Cardiac muscle cell (in vitro differentiated cells and primary cell): ENCODE data around the gene CST7. TPM values are rescaled to one million over a fixed set of nuclear protein-coding genes. Genes with fewer than 3 reads are reported as not detected.

Experiments used
- DNase-seq, 2 donors: peaks; one replicate each; pipeline versions ENCODE4 v3.0.0 to v3.0.0-alpha.2; 2010 to 2017; ENCODE audit warnings: low read depth in 1 of 2, low spot score in 1 of 2
- H3K27ac ChIP-seq: fragments of 200-600 bp; sonication (generic); 2 replicates; pipeline ENCODE4 v1.5.1; 2016
- H3K27me3 ChIP-seq: fragments of 200-600 bp; sonication (generic); 2 replicates; pipeline ENCODE4 v1.6.0; 2016; ENCODE audit warnings: control low read depth
- H3K36me3 ChIP-seq: fragments of 200-600 bp; sonication (generic); 2 replicates; pipeline ENCODE4 v1.5.1; 2016; ENCODE audit warnings: control low read depth
- H3K4me1 ChIP-seq: fragments of 200-600 bp; sonication (generic); 2 replicates; pipeline ENCODE4 v1.8.1; 2017; ENCODE audit warnings: low read depth, mild to moderate bottlenecking, mixed run types
- H3K4me3 ChIP-seq: fragments of 200-600 bp; sonication (generic); 2 replicates; pipeline ENCODE4 v1.5.1; 2016; ENCODE audit warnings: mild to moderate bottlenecking
- H3K9me3 ChIP-seq: fragments of 200-600 bp; sonication (generic); 2 replicates; pipeline ENCODE4 v1.5.1; 2017; ENCODE audit warnings: low read depth, mild to moderate bottlenecking, control low read depth
- polyA plus RNA-seq: library from polyadenylated mRNA; unstranded; fragments of >200 nt; fragmentation: Nextera tagmentation; extraction: Ambion mirVana; gene quantifications from 2 replicates; pipeline ENCODE4 v1.2.1, GENCODE V29; 2016
- total RNA-seq: library from RNA; depleted of rRNA; stranded (reverse); fragments of >200 nt; gene quantifications from 2 replicates; pipeline ENCODE4 v1.2.3, GENCODE V29; 2016
- TF ChIP-seq, protein P1 (sequence below): IDR thresholded peaks from 2 replicates; pipeline ENCODE4 v1.5.1; 2012; ENCODE audit warnings: low read depth, mild to moderate bottlenecking, low read length

Gene CST7
- total and polyA plus RNA-seq, 2 experiments from 2014 or later: 0.20 TPM; not detected in 1

DNA sequence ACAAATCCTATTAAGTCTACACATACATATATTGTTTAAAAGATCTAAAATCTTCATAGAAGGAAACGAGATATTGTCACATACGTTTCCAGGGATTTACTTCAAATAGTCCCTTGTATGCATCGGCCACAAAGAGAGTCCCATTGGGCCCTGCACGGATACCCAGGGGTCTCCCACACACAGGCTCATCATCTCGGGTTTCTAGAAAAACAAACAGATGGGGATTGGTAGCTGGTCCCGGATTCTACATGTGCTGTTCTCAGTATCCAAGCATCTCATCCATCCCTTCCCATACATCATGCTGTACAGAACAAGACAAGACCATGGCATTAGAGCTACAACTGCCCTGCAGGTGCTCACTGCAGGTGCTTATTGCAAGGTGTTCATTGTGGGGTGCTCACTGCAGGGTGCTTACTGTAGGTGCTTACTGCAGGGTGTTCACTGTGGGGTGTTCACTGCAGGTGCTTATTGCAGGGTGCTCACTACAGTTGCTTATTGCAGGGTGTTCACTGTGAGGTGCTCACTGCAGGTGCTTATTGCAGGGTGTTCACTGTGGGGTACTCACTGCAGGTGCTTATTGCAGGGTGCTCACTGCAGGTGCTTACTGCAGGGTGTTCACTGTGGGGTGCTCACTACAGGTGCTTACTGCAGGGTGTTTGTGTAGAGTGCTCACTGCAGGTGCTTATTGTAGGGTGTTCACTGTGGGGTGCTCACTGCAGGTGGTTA lies 22.5 kb downstream of the CST7 start:
- Histone ChIP-seq H3K36me3 (peaks cover 9% of the 10 kb centered on the region), H3K27ac (no peak overlapping the region), H3K9me3 (no peaks in the 10 kb centered on the region), H3K4me3 (no peak overlapping the region), H3K4me1 (no peaks in the 10 kb centered on the region), H3K27me3 (no peaks in the 10 kb centered on the region)
- DNase-seq: no peak
- TF ChIP-seq, protein P1, sequence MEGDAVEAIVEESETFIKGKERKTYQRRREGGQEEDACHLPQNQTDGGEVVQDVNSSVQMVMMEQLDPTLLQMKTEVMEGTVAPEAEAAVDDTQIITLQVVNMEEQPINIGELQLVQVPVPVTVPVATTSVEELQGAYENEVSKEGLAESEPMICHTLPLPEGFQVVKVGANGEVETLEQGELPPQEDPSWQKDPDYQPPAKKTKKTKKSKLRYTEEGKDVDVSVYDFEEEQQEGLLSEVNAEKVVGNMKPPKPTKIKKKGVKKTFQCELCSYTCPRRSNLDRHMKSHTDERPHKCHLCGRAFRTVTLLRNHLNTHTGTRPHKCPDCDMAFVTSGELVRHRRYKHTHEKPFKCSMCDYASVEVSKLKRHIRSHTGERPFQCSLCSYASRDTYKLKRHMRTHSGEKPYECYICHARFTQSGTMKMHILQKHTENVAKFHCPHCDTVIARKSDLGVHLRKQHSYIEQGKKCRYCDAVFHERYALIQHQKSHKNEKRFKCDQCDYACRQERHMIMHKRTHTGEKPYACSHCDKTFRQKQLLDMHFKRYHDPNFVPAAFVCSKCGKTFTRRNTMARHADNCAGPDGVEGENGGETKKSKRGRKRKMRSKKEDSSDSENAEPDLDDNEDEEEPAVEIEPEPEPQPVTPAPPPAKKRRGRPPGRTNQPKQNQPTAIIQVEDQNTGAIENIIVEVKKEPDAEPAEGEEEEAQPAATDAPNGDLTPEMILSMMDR: no peak

GRCh38 chr20:24972341-24972740 lies 23.3 kb downstream of the CST7 start:
- no peak overlapping the region for H3K4me3 ChIP-seq
- no peaks in the 10 kb centered on the region for H3K27me3 ChIP-seq
- H3K36me3 ChIP-seq: peaks cover 9% of the 10 kb centered on the region
- no peaks in the 10 kb centered on the region for H3K9me3 ChIP-seq
- TF ChIP-seq, protein P1: no peak
- no peak for DNase-seq
- H3K27ac ChIP-seq: no peak overlapping the region
- no peaks in the 10 kb centered on the region for H3K4me1 ChIP-seq

GRCh38 chr20:24977336-24977735 lies 28.3 kb downstream of the CST7 start:
- Histone ChIP-seq H3K36me3 (no peaks in the 10 kb centered on the region), H3K27me3 (no peaks in the 10 kb centered on the region), H3K9me3 (no peaks in the 10 kb centered on the region), H3K27ac (no peak overlapping the region), H3K4me1 (no peaks in the 10 kb centered on the region), H3K4me3 (no peak overlapping the region)
- no peak for DNase-seq
- TF ChIP-seq, protein P1: no peak

DNA sequence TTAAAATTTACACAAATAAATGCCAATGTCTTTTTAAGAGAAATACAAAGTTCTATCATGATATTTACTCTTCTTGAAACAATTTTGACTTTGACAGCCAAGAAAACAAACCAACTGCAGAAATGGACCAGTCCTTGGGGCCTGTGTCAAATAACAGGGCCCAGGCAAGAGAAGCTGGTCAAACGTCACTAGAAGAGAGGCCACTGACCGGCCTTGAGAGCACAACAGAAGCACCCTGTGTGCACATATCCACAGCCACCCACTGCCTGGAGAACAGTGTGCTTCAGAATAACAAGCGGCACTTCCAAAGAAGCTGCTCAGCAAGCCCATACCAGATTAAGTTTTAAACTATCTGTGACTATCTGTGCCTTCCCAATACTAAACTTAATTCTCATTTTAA lies 28.7 kb downstream of the CST7 start:
- H3K4me1 ChIP-seq: no peaks in the 10 kb centered on the region
- H3K36me3 ChIP-seq: no peaks in the 10 kb centered on the region
- TF ChIP-seq, protein P1: no peak
- no peak overlapping the region for H3K27ac ChIP-seq
- H3K9me3 ChIP-seq: no peaks in the 10 kb centered on the region
- H3K4me3 ChIP-seq: no peak overlapping the region
- no peaks in the 10 kb centered on the region for H3K27me3 ChIP-seq
- no peak for DNase-seq

DNA sequence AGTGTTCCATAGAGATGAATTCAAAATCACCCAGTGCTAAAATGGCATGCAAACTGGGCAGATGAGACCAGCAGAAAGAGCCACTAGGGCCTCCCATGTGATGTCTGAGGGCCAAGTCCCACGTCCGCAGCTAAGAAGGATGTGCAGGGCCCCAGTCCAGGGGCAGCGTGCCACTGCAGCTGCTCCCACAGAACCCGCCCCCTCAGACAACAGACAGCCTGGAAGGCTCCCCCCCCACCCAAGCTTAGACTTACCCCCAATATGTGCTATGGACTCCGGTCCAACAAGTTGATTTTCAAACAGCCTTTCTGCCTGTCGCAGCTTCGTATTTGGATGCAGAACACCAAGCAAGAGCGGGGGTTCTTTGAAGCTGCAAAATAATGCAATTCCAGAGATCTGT lies 29.4 kb downstream of the CST7 start:
- no peak for DNase-seq
- TF ChIP-seq, protein P1: no peak
- no peaks in the 10 kb centered on the region for H3K4me1 ChIP-seq
- H3K4me3 ChIP-seq: no peak overlapping the region
- no peaks in the 10 kb centered on the region for H3K9me3 ChIP-seq
- no peak overlapping the region for H3K27ac ChIP-seq
- no peaks in the 10 kb centered on the region for H3K36me3 ChIP-seq
- H3K27me3 ChIP-seq: no peaks in the 10 kb centered on the region
